SK-N-SH (cell line): ENCODE data around the gene FTSJ1.

ENCODE experiments used
- CTCF ChIP-seq: fragments of 200-600 bp; sonication (generic); IDR thresholded peaks from 2 replicates; pipeline ENCODE4 v1.6.1; 2017; ENCODE audit warnings: antibody characterized with exemption, mild to moderate bottlenecking, moderate library complexity
- RFX5 ChIP-seq: IDR thresholded peaks from 2 replicates; pipeline ENCODE4 v1.6.1; 2012; ENCODE audit warnings: mild to moderate bottlenecking, improper control_type of control experiment, low read length
- TAF1 ChIP-seq: IDR thresholded peaks from 2 replicates; pipeline ENCODE4 v1.6.1; 2012; ENCODE audit warnings: low read depth, mild to moderate bottlenecking, low read length, moderate library complexity, borderline replicate concordance
- TCF12 ChIP-seq: IDR thresholded peaks from 2 replicates; pipeline ENCODE4 v1.4.0; 2012
- USF2 ChIP-seq: fragments of 150-350 bp; IDR thresholded peaks from 2 replicates; pipeline ENCODE4 v1.6.1; 2017; ENCODE audit warnings: antibody characterized with exemption, low read length, low read depth, borderline replicate concordance
- YY1 ChIP-seq: IDR thresholded peaks from 2 replicates; pipeline ENCODE4 v1.4.0; 2012; ENCODE audit warnings: low read depth, mild to moderate bottlenecking

DNA sequence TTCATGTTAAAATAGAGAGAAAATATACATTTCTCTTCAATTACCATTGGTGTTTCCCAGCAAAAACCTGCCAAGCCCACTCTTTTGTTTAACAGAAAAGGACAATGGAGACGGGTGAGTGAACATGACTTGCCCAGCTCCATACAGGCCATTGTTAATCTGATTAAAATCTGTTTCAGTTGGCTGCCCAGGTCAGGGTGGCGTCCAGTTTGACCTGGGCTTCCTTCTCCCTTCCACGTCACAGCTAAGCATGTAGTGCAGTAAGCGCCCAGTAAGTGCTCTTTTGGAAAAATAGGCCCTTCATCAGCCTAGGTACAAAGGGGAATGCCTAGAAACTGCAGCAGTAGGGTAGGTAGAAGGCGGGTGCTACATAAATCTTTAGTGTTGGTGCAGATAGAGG lies 31.2 kb downstream of the FTSJ1 start:
- TF ChIP-seq TAF1: no peak
- no peak for TF ChIP-seq CTCF
- no peak for TF ChIP-seq USF2
- TF ChIP-seq YY1: no peak
- no peak for TF ChIP-seq RFX5
- TF ChIP-seq TCF12: no peak
